ENCODE measurements around the gene COX19.

The COX19 gene

DNA sequence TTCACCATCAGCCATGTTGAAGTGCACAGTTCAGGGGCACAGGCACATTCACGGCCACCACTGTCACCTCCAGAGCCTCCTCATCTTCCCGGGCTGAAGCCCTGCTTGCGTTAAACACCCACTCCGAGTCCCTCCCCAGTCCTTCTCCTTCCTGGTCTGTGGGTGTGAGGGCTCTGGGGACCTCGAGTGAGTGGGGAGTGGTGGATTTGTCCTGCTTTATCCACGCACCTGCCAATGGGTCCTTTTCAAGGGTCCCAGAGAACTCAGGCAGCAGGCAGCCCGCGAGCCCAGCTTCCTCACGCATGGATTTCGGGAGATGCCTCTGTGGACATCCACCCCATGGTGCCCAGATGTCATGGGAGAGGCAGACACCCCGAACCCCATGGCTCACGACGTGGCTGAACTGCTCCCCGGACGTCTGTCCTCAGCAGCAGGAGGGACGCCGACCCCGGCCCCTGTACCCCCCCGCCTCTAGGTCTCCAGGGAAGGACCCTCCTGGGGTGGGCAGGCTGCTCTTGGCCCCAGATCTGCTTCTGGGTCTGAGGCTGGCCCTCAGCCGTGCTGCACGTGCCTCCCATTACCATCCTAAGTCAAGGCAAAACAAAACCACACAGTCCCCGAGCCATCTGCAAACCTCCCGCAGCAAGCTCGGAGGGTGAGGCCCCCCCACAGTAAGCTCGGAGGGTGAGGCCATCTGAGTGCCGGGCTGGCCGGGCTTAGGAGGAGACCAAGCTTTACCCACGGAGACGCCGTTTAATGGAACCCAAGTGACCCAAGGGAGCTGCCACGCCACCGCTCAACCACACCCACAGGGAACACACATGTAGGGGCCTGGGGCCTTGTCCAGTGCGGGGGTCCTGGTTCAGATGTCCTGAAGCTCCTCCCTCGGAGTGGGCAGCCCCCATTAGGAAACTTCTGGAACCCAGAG, 16.6 kb upstream of the COX19 start:
- no peak for DNase-seq (ENCODE audit: low read depth)

DNA sequence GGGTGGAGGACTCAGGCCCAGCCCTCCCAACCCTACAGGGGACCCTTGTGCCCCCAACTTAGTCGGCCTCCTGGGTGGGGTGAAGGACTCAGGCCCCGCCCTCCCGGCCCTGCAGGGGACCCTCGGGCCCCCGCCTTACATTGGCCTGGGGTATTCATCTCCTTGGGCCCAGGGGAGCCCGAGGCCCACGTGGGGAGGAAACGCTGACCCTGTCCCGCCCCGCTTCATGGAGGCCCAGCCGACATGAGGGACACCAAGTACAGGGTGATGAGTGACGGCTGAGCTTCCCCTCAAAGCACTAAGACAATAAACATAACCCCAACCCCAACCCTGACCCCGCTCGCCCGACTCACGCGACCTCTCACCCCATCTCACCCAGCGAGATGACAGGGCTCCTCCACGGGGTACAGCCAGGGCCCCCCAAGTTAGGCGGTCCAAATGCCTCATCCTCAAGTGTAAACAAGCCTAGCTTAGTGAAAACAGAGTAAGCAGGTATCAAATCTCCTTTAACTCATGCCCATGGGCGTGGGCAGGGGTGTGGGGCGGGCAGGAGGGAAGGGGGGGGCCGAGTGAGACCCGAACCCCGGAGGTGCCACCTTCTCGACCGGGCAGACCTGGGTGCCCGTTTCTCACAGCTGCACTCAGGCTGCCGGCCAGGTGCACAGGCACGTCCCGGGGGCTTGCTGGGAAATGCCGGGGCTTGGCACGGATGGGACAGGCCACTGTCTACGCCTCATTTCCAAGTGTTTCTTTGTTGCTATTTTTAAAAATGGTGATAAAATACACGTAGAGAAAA, 15.8 kb upstream of the COX19 start:
- no peak for DNase-seq (ENCODE audit: low read depth)

DNA sequence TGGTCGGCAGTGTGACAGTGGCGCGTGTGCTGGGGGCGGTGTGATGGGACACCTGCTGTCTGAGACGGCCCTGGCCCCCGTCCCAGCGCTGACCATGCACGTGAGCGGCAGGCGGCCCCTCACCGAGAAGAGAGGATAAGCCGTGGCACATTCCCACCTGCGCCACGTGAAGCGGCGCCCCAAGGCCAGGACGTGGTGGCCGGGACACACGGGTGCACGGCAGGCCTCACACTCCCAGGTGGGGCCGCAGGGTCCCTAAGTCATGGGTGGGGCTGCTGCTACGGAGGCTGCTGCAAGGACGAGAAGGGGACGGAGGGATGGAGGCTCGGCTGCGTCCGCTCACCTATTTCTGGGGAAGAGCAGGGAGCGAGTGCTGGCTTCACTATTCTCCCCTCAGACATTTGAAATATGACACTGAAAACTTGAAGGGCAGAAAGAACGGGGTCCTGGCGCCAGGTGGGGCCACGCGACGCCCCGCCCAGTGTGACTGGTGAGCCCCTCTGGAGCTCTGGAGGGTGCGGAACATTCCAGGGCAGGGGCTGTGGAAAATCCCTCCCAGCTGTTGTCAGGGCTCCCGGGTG, 15.1 kb upstream of the COX19 start:
- DNase-seq (ENCODE audit: low read depth), result no peak

DNA sequence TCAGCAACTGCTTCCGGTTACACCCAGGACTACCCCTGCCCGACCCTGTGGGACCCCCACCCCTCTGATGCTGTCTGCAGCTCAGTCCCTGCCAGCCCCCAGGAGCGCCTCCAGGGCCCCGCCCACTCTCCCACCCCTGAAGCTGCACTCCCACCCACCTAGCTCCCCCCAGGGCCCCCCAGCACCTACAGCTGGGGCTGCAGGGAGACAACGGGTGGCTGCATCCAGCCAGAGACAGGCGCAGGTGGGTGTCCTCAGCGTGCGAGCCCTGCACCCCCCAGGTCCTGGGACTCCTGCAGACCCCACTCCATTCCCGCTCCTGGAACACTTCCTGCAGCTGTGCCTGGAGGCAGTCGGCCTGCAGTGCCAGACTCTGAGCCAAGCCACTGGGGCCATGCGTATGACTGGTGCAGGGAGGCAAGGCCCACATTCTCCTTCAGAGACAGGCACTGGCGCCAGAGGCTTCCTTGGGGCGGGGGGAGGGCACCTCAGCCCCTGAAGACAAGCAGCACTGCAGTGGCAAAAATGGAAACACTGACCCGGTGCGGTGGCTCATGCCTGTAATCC, 13.7 kb upstream of the COX19 start:
- DNase-seq (ENCODE audit: low read depth), result no peak

DNA sequence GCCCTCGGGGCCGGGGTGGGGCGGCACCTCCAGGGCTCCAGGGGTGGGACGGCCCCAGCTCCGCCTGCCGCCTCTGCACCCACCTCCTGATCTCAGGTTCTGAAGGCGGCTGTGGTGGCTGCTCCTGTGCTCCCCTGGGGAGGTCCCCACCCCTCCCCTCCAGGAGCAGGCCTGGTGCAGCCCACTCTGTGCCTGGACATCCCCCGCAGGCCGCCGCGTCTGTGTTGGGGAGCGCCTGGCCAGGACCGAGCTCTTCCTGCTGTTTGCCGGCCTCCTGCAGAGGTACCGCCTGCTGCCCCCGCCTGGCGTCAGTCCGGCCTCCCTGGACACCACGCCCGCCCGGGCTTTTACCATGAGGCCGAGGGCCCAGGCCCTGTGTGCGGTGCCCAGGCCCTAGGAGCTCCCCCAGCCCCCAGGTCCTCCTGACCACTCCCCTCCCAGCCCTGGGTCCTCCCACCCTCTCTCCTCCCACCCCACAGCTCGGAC, 13.1 kb upstream of the COX19 start:
- no peak for DNase-seq (ENCODE audit: low read depth)

DNA sequence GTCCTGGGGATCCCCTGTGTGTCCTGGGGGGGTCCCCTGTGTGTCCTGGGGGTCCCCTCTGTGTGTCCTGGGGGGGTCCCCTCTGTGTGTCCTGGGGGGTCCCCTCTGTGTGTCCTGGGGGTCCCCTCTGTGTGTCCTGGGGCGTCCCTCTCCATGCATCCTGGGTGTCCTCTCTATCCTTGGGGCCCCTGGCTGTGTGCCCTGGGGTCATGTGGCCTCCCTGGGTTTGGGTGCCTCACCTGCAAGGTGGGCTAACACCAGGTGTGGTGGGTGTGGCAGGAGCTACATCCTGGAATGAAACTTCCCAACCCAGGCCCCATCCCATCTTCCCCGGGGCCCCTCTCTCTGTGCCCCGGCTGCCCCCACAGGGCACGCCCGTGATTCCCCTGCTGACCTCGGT, 12.6 kb upstream of the COX19 start:
- no peak for DNase-seq (ENCODE audit: low read depth)

DNA sequence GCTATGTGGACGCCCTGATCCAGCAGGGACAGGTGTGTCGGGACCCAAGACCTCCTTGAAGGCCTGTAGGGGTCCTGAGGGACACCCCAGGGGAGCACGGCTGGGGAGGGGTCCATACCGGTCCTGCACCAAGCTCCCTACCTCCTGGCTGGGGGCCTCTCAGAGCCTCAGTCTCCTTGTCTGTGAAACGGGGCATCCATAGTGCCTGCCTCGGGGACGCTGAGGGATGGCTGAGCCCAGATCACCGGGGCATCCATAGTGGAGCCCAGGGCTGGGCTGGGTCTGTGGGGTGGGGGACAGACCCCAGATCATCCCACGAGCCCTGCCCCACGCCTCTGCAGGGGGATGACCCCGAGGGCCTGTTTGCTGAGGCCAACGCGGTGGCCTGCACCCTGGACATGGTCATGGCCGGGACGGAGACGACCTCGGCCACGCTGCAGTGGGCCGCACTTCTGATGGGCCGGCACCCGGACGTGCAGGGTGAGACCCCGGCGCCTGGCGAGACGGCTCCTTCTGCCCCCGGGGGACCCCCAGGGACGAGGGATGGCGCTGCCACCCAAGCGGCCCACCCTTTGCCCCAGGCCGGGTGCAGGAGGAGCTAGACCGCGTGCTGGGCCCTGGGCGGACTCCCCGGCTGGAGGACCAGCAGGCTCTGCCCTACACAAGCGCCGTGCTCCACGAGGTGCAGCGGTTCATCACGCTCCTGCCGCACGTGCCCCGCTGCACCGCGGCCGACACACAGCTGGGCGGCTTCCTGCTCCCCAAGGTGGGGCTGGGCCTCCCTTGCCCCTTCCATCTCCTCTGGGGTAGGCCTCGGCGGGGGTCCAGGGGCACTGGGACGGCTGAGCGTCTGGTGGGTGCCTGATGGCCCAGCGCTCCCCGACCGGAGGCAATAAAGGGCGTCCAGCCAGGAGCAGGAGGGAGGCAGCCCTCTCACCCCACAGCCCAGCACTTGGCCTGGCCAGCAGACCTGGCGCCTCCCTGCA, 11.7 kb upstream of the COX19 start:
- DNase-seq (ENCODE audit: low read depth), result no peak

DNA sequence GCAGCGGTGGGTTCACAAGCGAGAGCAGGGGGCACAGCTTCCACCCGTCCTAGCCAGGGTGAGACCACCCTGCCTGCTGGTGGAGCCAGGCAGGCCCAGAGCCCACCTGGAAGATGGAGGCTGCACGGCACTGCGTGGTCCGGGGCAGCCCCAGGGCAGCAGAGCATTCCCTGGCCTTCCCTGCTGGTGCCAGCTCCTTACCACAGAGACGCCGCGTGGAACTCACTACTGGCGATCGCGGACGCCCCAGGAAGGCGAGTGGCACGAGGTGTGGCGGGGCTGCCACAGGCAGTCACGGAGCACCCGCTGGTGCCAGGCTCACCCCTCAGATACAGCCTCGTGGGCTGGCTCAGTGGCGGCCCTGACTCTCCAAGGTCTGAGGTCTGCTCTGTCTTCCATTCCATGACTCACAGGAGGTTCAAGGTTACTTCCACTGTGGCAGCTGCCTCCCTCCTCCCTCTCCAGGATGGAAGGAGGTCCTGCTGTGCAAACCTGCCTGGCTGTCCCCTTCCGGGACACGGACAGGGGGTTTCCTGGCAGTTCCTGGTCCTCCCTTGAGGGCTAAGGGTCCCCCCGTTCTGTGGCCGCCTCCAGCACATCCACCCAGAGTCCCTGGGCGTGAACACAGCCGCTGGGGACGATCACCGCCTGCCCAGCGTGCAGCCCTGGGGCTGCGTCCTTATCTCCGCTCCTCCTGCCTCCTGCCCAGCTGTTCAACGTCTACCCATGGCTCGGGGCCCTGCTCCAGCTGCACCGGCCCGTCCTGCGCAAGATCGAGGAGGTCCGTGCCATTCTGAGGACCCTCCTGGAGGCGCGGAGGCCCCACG, 10.8 kb upstream of the COX19 start:
- no peak for DNase-seq (ENCODE audit: low read depth)

DNA sequence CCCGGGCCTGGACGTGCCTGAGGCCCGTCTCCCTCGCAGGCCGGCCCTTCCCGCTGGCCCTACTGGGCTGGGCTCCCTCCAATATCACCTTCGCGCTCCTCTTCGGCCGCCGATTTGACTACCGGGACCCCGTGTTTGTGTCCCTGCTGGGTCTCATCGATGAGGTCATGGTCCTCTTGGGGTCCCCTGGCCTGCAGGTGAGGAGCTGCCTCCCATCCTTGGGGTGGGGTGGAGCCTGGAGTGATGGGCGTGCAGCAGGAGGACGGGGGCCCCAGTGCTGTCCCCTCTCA, 9.7 kb upstream of the COX19 start:
- DNase-seq (ENCODE audit: low read depth), result no peak

DNA sequence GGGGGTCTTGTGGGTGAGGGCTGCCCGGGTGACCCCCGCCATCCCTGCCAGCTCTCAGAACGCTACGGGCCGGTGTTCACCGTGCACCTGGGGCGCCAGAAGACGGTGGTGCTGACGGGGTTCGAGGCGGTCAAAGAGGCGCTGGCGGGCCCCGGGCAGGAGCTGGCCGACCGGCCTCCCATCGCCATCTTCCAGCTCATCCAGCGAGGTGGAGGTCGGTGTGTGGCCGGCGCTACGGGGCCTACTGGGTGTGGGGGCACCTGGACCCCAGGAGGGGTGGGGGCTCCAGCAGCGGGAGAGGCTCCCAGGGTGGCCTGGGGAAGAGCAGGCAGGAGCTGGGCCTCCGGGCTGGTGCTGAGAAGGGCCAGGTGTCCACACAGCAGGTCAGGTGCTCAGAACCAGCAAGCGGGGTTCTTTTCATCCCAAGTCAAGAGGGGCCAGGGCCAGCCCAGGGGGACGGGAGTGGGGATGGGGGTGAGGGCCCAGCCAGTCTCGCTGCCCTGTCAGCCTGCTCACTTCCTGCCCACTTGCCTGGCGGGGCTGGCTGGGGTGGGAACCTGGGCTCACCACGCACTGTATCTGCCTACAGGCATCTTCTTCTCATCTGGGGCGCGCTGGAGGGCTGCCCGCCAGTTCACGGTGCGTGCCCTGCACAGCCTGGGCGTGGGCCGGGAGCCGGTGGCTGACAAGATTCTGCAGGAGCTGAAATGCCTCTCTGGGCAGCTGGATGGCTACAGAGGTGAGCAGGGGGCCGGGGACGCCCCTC, 9.2 kb upstream of the COX19 start:
- DNase-seq (ENCODE audit: low read depth), result no peak

DNA sequence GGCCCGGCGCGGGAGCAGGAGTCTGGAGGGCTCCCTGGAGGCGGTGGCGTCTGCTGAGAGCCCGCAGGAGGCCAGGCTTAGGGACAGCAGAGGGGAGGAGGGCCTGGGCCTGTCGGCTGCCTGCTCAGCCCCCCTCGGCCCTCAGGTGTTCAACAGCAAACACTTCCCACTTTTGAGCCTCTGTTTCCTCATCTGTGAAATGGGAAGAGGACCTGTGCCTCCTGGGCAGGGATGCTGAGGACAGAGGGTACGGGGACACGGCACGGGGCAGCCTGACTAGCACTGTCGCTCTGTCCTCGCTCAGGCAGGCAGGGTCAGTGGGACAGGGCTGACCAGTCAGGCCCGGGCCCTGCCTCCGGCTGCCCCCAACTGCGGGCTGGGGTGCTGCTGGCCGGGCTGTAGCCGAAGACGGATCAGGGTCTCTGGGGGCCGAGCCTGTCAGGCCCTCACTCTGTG, 8.3 kb upstream of the COX19 start:
- no peak for DNase-seq (ENCODE audit: low read depth)

DNA sequence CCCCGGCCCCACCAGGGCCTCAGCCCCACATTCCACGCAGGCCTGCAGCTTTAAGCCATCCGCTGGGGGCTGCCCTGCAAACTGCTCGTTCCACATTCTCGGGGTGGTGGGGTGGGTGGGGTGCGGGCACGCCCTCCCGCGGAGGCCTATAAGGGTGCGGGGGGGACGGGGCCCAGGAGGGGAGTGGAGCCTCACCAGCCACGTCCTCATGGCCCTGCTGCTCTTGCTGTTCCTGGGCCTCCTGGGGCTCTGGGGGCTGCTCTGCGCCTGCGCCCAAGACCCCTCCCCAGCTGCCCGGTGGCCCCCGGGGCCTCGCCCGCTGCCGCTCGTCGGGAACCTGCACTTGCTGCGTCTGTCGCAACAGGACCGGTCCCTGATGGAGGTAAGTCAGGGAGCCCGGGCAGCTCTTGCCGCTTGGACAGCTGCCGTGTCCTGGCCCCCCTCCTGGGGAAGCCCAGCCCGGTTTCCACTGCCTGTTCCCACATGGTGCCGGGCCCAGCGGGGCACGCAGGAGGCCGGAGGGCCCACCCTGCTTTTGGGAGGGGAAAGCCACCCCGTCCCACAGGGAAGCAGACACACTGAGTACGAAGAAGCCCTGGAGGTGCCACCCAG, 7.8 kb upstream of the COX19 start, which contains the start of gene CYP2W1:
Gene CYP2W1, plus strand, starts transcription at position 178 of the 612 bp plus-strand sequence. Its CDS starts 31 bp downstream, at position 209.
- DNase-seq (ENCODE audit: low read depth), result no peak

DNA sequence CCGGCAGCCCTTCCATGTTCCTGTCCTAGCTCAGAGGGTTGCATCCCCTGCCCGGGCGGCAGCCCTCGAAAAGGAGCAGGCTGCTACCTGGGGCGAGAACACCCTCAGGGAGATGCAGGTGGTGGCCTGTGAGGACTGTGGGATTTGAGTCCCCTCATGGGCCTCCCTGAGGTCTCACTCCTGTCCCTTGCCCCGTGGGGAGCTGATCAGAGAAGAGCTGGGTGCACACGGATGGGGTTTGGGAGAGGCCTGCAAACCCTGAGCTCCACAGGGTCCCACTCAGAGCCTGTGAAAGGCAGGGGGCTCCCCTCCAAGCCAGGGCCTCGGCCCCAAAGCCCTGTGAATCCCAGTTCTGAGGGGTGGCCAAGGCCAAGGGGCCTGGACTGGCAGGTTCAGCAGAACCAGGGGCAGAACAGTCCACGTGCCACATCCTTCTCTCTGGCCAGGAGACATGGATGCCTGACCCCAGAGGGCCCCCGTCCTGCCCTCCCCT, 7.2 kb upstream of the COX19 start:
- DNase-seq (ENCODE audit: low read depth), result no peak

DNA sequence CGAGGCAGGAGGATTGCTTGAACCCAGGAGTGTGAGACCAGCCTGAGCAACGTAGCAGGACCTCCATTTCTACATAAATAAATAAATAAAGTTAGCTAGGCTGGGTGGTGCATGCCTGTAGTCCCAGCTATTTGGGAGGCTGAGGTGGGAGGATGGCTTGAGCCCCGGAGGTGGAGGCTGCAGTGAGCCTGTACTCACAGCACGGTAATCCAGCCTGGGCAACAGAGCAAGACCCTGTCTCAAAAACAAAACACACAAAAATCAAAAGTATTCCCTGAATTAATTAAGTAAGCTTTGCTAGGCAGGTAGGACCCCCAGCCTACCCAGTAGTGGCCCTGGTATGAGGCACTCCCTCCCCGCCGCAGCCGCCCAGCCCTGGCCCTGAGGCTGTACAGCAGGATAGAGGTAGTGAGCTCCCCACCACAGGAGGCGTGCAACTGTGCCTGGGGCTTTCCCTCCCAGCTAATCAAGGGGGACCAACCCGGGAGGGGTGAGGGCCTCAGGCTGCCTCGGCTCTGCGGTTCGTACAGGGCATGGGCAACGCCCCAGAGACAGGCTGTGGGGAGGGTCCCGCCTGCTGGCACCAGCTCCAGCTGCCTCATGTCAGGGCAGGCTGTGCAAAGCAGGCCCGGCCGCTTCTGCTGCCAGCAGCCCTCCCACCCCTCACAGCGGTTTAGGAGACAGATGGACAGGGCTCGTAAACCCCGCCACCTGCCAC, 6.6 kb upstream of the COX19 start:
- DNase-seq (ENCODE audit: low read depth), result no peak

DNA sequence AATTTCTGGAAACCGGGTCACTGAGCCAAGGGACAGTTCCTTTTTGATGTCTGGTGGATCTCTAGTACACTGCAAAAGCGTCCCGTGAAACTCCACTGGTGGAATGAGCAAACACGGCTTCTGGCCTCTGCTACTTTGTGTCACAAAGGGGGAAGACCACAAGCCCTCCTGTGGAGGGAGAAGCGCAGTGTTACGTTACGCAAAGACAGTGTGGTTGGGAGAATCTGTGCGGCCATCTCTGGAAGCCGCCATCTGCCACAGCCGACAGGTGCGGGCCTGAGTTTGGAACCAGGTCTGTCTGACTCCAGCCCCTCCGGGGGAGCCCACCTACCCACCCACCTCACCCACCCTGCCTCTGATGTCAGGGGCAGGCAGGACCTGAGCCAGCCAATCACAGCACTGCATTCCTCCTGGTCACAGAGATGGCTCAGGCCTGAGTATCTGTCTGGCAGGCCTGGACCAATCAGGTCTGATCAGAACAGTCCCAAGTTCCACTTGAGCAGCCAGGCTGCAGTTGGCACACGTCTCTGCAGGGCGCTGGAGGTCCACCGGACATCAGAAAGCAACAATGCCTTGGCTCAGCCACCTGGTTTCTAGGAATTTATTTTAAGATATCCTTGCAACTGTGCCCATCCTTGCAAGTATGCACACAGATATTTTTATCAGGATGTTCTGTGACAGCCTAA, 4.7 kb upstream of the COX19 start:
- DNase-seq (ENCODE audit: low read depth), result no peak

DNA sequence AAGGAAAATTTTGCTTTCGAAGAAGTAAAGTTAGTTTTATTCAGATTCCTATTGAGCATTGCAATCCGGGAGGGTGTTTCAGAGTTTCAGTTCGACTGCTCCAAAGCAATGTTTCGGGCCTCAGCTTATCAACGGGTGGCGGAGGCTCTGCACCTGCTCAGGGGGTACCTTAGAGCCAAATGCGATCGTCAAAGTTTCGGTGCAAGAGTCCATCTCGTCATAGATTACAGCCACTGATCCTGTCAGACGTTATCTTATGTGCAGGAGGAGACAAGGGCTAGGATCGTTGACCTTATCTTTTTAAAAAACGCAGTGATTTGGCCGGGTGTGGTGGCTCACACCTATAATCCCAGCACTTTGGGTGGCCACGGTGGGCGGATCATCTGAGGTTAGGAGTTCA, 3.8 kb upstream of the COX19 start:
- no peak for DNase-seq (ENCODE audit: low read depth)

DNA sequence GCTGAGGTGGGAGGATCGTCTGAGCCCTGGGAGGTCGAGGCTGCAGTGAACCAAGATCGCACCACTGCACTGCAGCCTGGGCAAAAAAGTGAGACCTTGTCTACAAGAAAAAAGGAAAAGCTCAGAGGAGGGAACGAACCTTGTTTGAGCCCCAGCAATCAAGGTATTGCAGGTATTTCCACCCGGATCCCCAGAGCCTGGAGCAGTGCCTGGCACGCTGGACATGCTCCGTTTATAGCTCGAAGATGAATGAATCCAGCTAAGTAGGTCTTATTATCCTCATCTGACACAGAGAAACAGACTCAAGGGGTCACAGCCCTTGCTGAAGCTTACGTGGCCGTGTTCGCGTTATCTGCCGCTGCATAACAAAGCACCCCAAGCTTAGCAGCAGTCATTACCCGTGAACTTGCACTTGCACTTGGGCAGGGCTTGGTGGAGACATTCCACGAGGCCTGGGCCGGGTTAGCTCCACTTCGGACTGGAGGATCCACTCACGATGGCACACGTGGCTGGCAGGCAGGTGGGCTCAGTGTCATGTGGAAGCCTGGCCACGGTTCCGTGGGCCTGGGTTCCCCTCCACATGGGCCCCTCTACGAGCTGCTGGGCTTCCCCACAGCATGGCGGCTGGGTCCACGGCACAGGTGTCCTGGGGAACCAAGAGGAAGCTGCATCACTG, 3.2 kb upstream of the COX19 start:
- no peak for DNase-seq (ENCODE audit: low read depth)

Data from GM04504 (cell line).